ENCODE data around the gene ARAP1.

ARAP1 gene

DNA sequence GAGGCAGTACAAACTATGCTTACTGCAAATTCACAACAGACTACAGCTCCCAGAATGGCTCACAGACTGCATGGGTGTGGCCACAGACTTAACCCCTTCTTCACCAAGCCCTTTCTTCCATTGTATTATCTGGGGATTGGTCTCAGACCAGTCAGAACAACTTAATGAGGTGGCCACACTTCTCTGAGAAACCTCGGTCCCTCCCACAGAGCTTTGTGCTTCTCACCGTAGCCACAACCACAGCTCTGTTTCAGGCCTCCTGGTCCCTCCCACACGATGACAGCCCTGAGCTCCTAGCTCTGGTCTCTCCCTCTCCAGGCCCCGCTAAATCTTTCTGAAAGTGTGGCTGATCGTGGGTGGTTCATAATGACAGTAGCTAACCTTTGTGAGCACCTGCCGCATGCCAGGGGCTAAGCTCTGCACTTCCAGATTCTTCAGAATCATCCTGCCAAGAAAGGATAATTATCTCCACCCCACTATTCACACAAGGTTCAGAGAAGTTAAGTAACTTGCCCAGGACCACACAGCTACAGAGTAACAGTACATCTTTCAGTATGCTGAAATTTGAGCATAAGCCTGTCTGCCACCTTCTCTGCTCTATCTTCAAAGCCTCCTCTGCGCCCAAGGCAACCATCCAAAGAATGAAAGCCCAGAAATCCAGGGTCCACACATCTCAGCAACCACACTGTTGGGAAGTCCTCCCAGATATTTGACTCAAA lies 83.4 kb downstream of the ARAP1 start:
- no peaks in the 10 kb centered on the region for H3K9me2 ChIP-seq (replicated peaks; ENCODE audit: low read depth, low read length)
- H3F3A ChIP-seq (ENCODE audit: low read depth): no peaks in the 10 kb centered on the region
- H3K9me3 ChIP-seq (ENCODE audit: insufficient read depth, low read depth, low read length): peaks cover 6% of the 10 kb centered on the region; the same call in 1 of the 2 replicates
- no peaks in the 10 kb centered on the region for H4K20me1 ChIP-seq (ENCODE audit: insufficient read depth, low read length, poor library complexity, severe bottlenecking)
- H3K27me3 ChIP-seq (ENCODE audit: insufficient read depth, low read length, poor library complexity, severe bottlenecking): no peaks in the 10 kb centered on the region
- H2AFZ ChIP-seq (ENCODE audit: low read length): no peak overlapping the region
- H3K36me3 ChIP-seq (ENCODE audit: insufficient read depth, low read length): no peaks in the 10 kb centered on the region
- H3K9ac ChIP-seq (ENCODE audit: low read depth, low read length, poor library complexity, severe bottlenecking): no peak overlapping the region
- peak overlapping the region; percentile 53 for H3K4me2 ChIP-seq (ENCODE audit: low read depth, low read length, poor library complexity, severe bottlenecking)
- H3K79me2 ChIP-seq (ENCODE audit: insufficient read depth, low read length): no peaks in the 10 kb centered on the region
- H3K4me3 ChIP-seq (ENCODE audit: low read length, poor library complexity, severe bottlenecking): peak overlapping the region; percentile 27
- H3K4me1 ChIP-seq (ENCODE audit: insufficient read depth, low read length, poor library complexity, severe bottlenecking): peaks cover 9% of the 10 kb centered on the region
- TF ChIP-seq EZH2phosphoT487 (IDR thresholded peaks at IDR 0.05; ENCODE audit: borderline replicate concordance): no peak

DNA sequence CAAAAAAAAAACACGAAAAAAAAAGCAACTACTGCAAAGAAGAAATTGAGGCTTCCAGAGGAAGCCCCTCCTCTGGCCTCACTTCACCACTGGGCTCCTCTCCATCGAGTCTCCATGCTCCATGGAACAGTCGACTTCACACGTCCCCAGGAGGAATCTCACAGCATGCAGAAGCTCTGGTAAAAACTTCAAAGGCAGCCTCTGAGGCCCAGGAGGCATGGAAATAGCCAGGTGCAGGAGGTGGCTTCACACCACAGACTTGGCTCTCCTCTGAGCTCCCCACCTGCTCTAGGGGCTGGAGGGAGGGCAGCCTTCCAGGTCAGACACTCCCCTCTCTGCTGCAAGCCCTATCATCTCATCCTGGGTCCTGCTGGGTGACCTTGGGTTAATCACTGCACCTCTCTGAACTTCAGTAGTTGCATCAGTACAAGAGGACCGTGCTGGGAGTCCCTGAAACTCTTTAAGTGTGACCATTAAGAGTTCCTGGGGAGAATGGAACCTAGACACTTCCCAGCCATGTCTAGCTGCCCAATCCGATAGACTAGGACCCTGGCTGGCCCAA lies 86.2 kb downstream of the ARAP1 start:
- Histone ChIP-seq H3F3A (ENCODE audit: low read depth) (no peaks in the 10 kb centered on the region), H3K9me2 (replicated peaks; ENCODE audit: low read depth, low read length) (no peaks in the 10 kb centered on the region), H3K9me3 (ENCODE audit: insufficient read depth, low read depth, low read length) (peaks cover 6% of the 10 kb centered on the region; the same call in 1 of the 2 replicates), H3K79me2 (ENCODE audit: insufficient read depth, low read length) (no peaks in the 10 kb centered on the region), H3K4me2 (ENCODE audit: low read depth, low read length, poor library complexity, severe bottlenecking) (no peak overlapping the region), H3K4me3 (ENCODE audit: low read length, poor library complexity, severe bottlenecking) (no peak overlapping the region), H3K9ac (ENCODE audit: low read depth, low read length, poor library complexity, severe bottlenecking) (no peak overlapping the region), H3K27me3 (ENCODE audit: insufficient read depth, low read length, poor library complexity, severe bottlenecking) (no peaks in the 10 kb centered on the region), H3K4me1 (ENCODE audit: insufficient read depth, low read length, poor library complexity, severe bottlenecking) (peaks cover 9% of the 10 kb centered on the region), H3K36me3 (ENCODE audit: insufficient read depth, low read length) (no peaks in the 10 kb centered on the region), H4K20me1 (ENCODE audit: insufficient read depth, low read length, poor library complexity, severe bottlenecking) (no peaks in the 10 kb centered on the region), H2AFZ (ENCODE audit: low read length) (no peak overlapping the region)
- no peak for TF ChIP-seq EZH2phosphoT487 (IDR thresholded peaks at IDR 0.05; ENCODE audit: borderline replicate concordance)
- TF ChIP-seq, protein P1, sequence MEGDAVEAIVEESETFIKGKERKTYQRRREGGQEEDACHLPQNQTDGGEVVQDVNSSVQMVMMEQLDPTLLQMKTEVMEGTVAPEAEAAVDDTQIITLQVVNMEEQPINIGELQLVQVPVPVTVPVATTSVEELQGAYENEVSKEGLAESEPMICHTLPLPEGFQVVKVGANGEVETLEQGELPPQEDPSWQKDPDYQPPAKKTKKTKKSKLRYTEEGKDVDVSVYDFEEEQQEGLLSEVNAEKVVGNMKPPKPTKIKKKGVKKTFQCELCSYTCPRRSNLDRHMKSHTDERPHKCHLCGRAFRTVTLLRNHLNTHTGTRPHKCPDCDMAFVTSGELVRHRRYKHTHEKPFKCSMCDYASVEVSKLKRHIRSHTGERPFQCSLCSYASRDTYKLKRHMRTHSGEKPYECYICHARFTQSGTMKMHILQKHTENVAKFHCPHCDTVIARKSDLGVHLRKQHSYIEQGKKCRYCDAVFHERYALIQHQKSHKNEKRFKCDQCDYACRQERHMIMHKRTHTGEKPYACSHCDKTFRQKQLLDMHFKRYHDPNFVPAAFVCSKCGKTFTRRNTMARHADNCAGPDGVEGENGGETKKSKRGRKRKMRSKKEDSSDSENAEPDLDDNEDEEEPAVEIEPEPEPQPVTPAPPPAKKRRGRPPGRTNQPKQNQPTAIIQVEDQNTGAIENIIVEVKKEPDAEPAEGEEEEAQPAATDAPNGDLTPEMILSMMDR (conservative IDR thresholded peaks at IDR 0.05; ENCODE audit: low read length): no peak

DNA sequence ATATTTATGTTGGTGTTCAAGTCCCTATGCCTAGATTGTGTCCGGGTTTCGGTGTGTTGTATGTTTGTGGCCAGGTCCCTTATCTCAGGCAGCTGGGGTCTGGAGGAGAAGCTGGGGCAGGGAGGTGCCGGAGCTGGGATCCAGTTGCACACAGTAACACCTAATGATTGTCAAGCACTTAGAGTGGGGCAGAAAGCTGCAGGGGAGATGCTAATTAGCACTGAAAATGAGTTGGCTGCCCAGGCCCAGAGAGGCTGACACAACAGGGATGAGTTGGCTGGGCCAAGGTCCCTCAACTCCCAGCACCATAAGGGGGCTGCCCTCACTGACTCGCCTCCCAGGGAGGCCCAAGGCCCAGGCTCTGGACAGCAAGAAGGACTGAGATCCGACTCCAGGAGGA lies 90.2 kb downstream of the ARAP1 start:
- H3K9me3 ChIP-seq (ENCODE audit: insufficient read depth, low read depth, low read length): peaks cover under 1% of the 10 kb centered on the region; the same call in 1 of the 2 replicates
- TF ChIP-seq, protein P1 (conservative IDR thresholded peaks at IDR 0.05; ENCODE audit: low read length): no peak
- no peak for TF ChIP-seq EZH2phosphoT487 (IDR thresholded peaks at IDR 0.05; ENCODE audit: borderline replicate concordance)
- no peaks in the 10 kb centered on the region for H3K9me2 ChIP-seq (replicated peaks; ENCODE audit: low read depth, low read length)
- H3K4me2 ChIP-seq (ENCODE audit: low read depth, low read length, poor library complexity, severe bottlenecking): no peak overlapping the region
- H3K36me3 ChIP-seq (ENCODE audit: insufficient read depth, low read length): no peaks in the 10 kb centered on the region
- H3K4me1 ChIP-seq (ENCODE audit: insufficient read depth, low read length, poor library complexity, severe bottlenecking): no peaks in the 10 kb centered on the region
- H2AFZ ChIP-seq (ENCODE audit: low read length): no peak overlapping the region
- no peaks in the 10 kb centered on the region for H4K20me1 ChIP-seq (ENCODE audit: insufficient read depth, low read length, poor library complexity, severe bottlenecking)
- H3F3A ChIP-seq (ENCODE audit: low read depth): no peaks in the 10 kb centered on the region
- no peaks in the 10 kb centered on the region for H3K27me3 ChIP-seq (ENCODE audit: insufficient read depth, low read length, poor library complexity, severe bottlenecking)
- H3K79me2 ChIP-seq (ENCODE audit: insufficient read depth, low read length): no peaks in the 10 kb centered on the region
- H3K9ac ChIP-seq (ENCODE audit: low read depth, low read length, poor library complexity, severe bottlenecking): no peak overlapping the region
- no peak overlapping the region for H3K4me3 ChIP-seq (ENCODE audit: low read length, poor library complexity, severe bottlenecking)

Data from Loucy (cell line).